ENCODE data around the gene CEP120. TPM values are rescaled to one million over a fixed set of nuclear protein-coding genes. Genes with fewer than 3 reads are reported as not detected.
A peak's percentile ranks its signal among the peaks of the same experiment; 100 is the strongest.

The CEP120 gene
- total and polyA plus RNA-seq, 2 experiments from 2014 or later, result 7.5 to 16.4 TPM

GRCh38 chr5:123351820-123352219 is 71.4 kb downstream of the CEP120 start:
- Histone ChIP-seq H3K4me2 (ENCODE audit: unreplicated experiment) (no peak overlapping the region), H3K36me3 (ENCODE audit: low read depth) (0 out of 2 replicates have a peak, but pooled peaks cover 5% of the 10 kb centered on the region), H3K4me1 (ENCODE audit: insufficient read depth) (no peaks in the 10 kb centered on the region), H4K20me1 (ENCODE audit: insufficient read depth) (no peaks in the 10 kb centered on the region), H3K4me3 (no peak overlapping the region), H3K9me3 (ENCODE audit: low read depth) (no peaks in the 10 kb centered on the region), H3K27ac (no peak overlapping the region), H3K9ac (no peak overlapping the region), H3K9me2 (ENCODE audit: insufficient read depth) (no peaks in the 10 kb centered on the region), H3F3A (ENCODE audit: insufficient read depth) (no peaks in the 10 kb centered on the region), H3K27me3 (replicated peaks; ENCODE audit: insufficient read depth) (no peaks in the 10 kb centered on the region), H3K79me2 (ENCODE audit: insufficient read depth) (no peaks in the 10 kb centered on the region), H2AFZ (no peak overlapping the region)
- 96 to 97% methylated on average over 2 of the region's 2 CpGs for WGBS, 2 experiments (ENCODE audit: low coverage in 1 of 2, low lambda C conversion rate in 2 of 2, missing lambda C conversion rate in 2 of 2)
- in situ Hi-C loops (cut with MboI), result no loop called here
- DNase-seq, result no peak
- TF ChIP-seq EZH2 (IDR thresholded peaks at IDR 0.05; ENCODE audit: insufficient read depth, poor library complexity, severe bottlenecking) (no peak), EZH2phosphoT487 (IDR thresholded peaks at IDR 0.05; ENCODE audit: insufficient read depth, low read depth) (no peak)

- Histone ChIP-seq H3K36me3 (ENCODE audit: low read depth) (0 out of 2 replicates have a peak, but pooled peaks cover under 1% of the 10 kb centered on the region), H2AFZ (no peak overlapping the region), H3F3A (ENCODE audit: insufficient read depth) (no peaks in the 10 kb centered on the region), H3K9me2 (ENCODE audit: insufficient read depth) (no peaks in the 10 kb centered on the region), H3K4me3 (no peak overlapping the region), H4K20me1 (ENCODE audit: insufficient read depth) (no peaks in the 10 kb centered on the region), H3K27me3 (replicated peaks; ENCODE audit: insufficient read depth) (no peaks in the 10 kb centered on the region), H3K9ac (no peak overlapping the region), H3K27ac (no peak overlapping the region), H3K79me2 (ENCODE audit: insufficient read depth) (no peaks in the 10 kb centered on the region), H3K9me3 (ENCODE audit: low read depth) (no peaks in the 10 kb centered on the region), H3K4me1 (ENCODE audit: insufficient read depth) (no peaks in the 10 kb centered on the region), H3K4me2 (ENCODE audit: unreplicated experiment) (no peak overlapping the region)
- no peak for DNase-seq
- TF ChIP-seq EZH2 (IDR thresholded peaks at IDR 0.05; ENCODE audit: insufficient read depth, poor library complexity, severe bottlenecking), result no peak
- TF ChIP-seq EZH2phosphoT487 (IDR thresholded peaks at IDR 0.05; ENCODE audit: insufficient read depth, low read depth), result no peak
- WGBS, 2 experiments (ENCODE audit: low coverage in 1 of 2, low lambda C conversion rate in 2 of 2, missing lambda C conversion rate in 2 of 2), result 93 to 95% methylated on average over 1 of the region's 1 CpG
- in situ Hi-C loops (cut with MboI), result no loop called here
Observed at GRCh38 chr5:123351240-123351639, 72.0 kb downstream of the CEP120 start.

DNA sequence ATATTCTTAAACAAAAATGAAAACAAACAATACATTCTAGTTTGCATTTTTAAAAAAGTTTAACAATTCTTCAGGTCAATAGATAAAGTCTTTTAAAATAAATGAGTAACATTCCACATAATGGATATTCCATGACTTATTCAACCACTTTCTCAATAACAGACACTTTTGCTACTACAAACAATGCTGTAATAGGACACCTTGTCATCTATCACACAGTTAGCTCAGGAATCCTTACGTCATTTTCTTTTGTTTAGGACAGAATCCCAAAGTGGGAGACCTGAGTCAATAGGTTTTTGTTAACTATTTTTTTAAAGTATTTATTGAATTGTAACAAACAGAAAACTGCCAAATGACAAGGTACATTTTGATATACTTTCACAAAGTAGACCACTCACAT is 72.5 kb downstream of the CEP120 start:
- DNase-seq, result peak; percentile 2
- H3K27me3 ChIP-seq (replicated peaks; ENCODE audit: insufficient read depth), result no peaks in the 10 kb centered on the region
- WGBS, 2 experiments (ENCODE audit: low coverage in 1 of 2, low lambda C conversion rate in 2 of 2, missing lambda C conversion rate in 2 of 2), result 100% methylated on average over 1 of the region's 1 CpG
- 0 out of 2 replicates have a peak, but pooled peaks cover 6% of the 10 kb centered on the region for H3K36me3 ChIP-seq (ENCODE audit: low read depth)
- H3K9me2 ChIP-seq (ENCODE audit: insufficient read depth), result no peaks in the 10 kb centered on the region
- no peaks in the 10 kb centered on the region for H3K4me1 ChIP-seq (ENCODE audit: insufficient read depth)
- no peaks in the 10 kb centered on the region for H3K79me2 ChIP-seq (ENCODE audit: insufficient read depth)
- TF ChIP-seq EZH2 (IDR thresholded peaks at IDR 0.05; ENCODE audit: insufficient read depth, poor library complexity, severe bottlenecking), result no peak
- TF ChIP-seq EZH2phosphoT487 (IDR thresholded peaks at IDR 0.05; ENCODE audit: insufficient read depth, low read depth), result no peak
- no peak overlapping the region for H3K9ac ChIP-seq
- no peak overlapping the region for H3K4me2 ChIP-seq (ENCODE audit: unreplicated experiment)
- in situ Hi-C loops (cut with MboI), result no loop called here
- H2AFZ ChIP-seq, result no peak overlapping the region
- no peak overlapping the region for H3K4me3 ChIP-seq
- no peaks in the 10 kb centered on the region for H3F3A ChIP-seq (ENCODE audit: insufficient read depth)
- no peaks in the 10 kb centered on the region for H4K20me1 ChIP-seq (ENCODE audit: insufficient read depth)
- H3K9me3 ChIP-seq (ENCODE audit: low read depth), result no peaks in the 10 kb centered on the region
- no peak overlapping the region for H3K27ac ChIP-seq

GRCh38 chr5:123344816-123345426 is 78.3 kb downstream of the CEP120 start:
- Histone ChIP-seq H3K9ac (no peak overlapping the region; the same call in 1 of the 2 replicates), H3K79me2 (ENCODE audit: insufficient read depth) (no peaks in the 10 kb centered on the region), H3K4me3 (peak overlapping the region; percentile 36; the same call in 1 of the 2 replicates), H3K4me2 (ENCODE audit: unreplicated experiment) (peak overlapping the region; percentile 56), H2AFZ (peak overlapping the region; percentile 37), H3K27me3 (replicated peaks; ENCODE audit: insufficient read depth) (no peaks in the 10 kb centered on the region), H3K36me3 (ENCODE audit: low read depth) (0 out of 2 replicates have a peak, but pooled peaks cover 7% of the 10 kb centered on the region), H3K27ac (no peak overlapping the region), H4K20me1 (ENCODE audit: insufficient read depth) (no peaks in the 10 kb centered on the region), H3K4me1 (ENCODE audit: insufficient read depth) (peaks cover 4% of the 10 kb centered on the region; the same call in 1 of the 2 replicates), H3K9me3 (ENCODE audit: low read depth) (no peaks in the 10 kb centered on the region), H3F3A (ENCODE audit: insufficient read depth) (no peaks in the 10 kb centered on the region), H3K9me2 (ENCODE audit: insufficient read depth) (no peaks in the 10 kb centered on the region)
- in situ Hi-C loops (cut with MboI), result loop anchor here (10.0 kb wide), 1 partner anchor 820 kb away; no protein-coding TSS in a partner anchor
- TF ChIP-seq EZH2phosphoT487 (IDR thresholded peaks at IDR 0.05; ENCODE audit: insufficient read depth, low read depth) (no peak), EZH2 (IDR thresholded peaks at IDR 0.05; ENCODE audit: insufficient read depth, poor library complexity, severe bottlenecking) (no peak)
- DNase-seq, result peak; percentile 78
- WGBS, 2 experiments (ENCODE audit: low coverage in 1 of 2, low lambda C conversion rate in 2 of 2, missing lambda C conversion rate in 2 of 2), result 7% methylated on average over 4 of the region's 4 CpGs
